Nephron (organoid): ENCODE data around the gene PPM1N.
A peak's percentile ranks its signal among the peaks of the same experiment; 100 is the strongest.

Source experiments
- H3K27ac Mint-ChIP-seq, 3 experiments: 2 replicates each; pipeline ENCODE4 v1.8.0; 2020; ENCODE audit warnings: mixed read lengths in 3 of 3, mild to moderate bottlenecking in 2 of 3, moderate library complexity in 1 of 3
- H3K27me3 Mint-ChIP-seq: 2 replicates; pipeline ENCODE4 v1.8.0; 2021; ENCODE audit warnings: low read depth, mild to moderate bottlenecking, moderate library complexity, mixed read lengths
- H3K36me3 Mint-ChIP-seq: 2 replicates; pipeline ENCODE4 v1.8.0; 2020; ENCODE audit warnings: low read depth, mixed read lengths
- H3K4me1 Mint-ChIP-seq: 2 replicates; pipeline ENCODE4 v1.8.0; 2020; ENCODE audit warnings: mixed read lengths
- H3K4me3 Mint-ChIP-seq, 3 experiments: 2 replicates each; pipeline ENCODE4 v1.8.0; 2020; ENCODE audit warnings: mild to moderate bottlenecking in 3 of 3, mixed read lengths in 3 of 3, moderate library complexity in 2 of 3
- H3K9me3 Mint-ChIP-seq: 2 replicates; pipeline ENCODE4 v1.8.0; 2020; ENCODE audit warnings: mixed read lengths
- CTCF ChIP-seq, 3 experiments: fragments of 200-600 bp; sonication (generic); IDR thresholded peaks; one replicate each; pipeline ENCODE4 v1.5.0; 2021; ENCODE audit warnings: antibody characterized with exemption in 3 of 3; ENCODE audit not compliant: unreplicated experiment in 3 of 3

Gene PPM1N

DNA sequence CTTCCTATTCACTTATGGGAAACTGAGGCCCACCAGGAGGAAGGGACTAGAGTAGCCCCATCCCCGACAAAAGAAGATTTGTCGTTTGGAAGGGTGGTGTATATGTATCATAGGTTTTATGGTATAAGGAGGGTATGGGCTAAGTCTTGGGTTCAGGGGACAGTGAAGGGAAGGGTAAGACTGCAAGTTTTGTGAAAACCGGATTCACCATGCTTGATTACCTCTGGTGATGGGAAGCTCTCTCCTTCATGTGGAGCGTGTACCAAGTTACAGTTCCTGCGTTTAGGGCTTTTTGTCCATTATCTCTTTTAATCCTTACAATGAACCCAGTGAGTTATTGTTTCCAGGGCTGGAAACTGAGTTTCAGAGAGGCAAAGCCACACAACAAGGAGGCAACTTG is 12.8 kb downstream of the PPM1N start:
- H3K36me3 Mint-ChIP-seq, result no peaks in the 10 kb centered on the region
- H3K27me3 Mint-ChIP-seq, result peaks cover 3% of the 10 kb centered on the region
- H3K9me3 Mint-ChIP-seq, result no peaks in the 10 kb centered on the region
- H3K4me1 Mint-ChIP-seq, result peaks cover 22% of the 10 kb centered on the region
- peak overlapping the region in 1 of 3 experiments; percentile 43 for H3K27ac Mint-ChIP-seq
- no peak for TF ChIP-seq CTCF (IDR thresholded peaks at IDR 0.05; ENCODE audit: unreplicated experiment in 3 of 3)
- H3K4me3 Mint-ChIP-seq, result peak overlapping the region in 2 of 3 experiments; percentile 47 to 72

DNA sequence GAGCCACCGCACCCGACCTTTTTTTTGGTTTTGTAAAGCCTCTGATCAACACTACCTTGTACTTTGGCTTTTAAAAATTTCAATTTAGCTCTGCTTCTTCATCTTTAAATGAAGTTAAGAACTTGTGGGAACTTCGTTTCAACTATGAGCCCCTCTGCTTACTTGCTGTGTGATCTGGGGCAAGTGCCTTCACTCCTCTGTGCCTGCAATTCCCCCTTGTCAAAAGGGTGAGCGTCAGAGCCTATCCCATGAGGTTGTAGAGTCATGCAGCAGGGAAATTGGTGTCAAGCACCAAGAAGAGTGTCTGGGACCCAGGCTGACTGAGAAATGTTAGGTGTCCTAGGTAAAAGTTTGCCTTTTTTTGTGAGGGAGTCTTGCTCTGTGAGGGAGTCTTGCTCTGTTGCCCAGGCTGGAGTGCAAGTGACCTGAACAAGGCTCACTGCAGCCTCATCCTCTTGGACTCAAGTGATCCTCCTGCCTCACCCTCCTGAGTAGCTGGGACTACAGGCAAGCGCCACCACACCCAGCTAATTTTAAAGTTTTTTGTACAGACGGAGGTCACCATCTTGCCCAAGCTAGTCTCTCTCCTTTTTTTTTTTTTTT is 14.7 kb downstream of the PPM1N start:
- peaks cover 7% of the 10 kb centered on the region for H3K36me3 Mint-ChIP-seq
- H3K4me3 Mint-ChIP-seq, result no peak overlapping the region
- TF ChIP-seq CTCF (IDR thresholded peaks at IDR 0.05; ENCODE audit: unreplicated experiment in 3 of 3), result no peak
- H3K27ac Mint-ChIP-seq, result no peak overlapping the region
- H3K9me3 Mint-ChIP-seq, result no peaks in the 10 kb centered on the region
- H3K4me1 Mint-ChIP-seq, result peaks cover 22% of the 10 kb centered on the region
- no peaks in the 10 kb centered on the region for H3K27me3 Mint-ChIP-seq

GRCh38 chr19:45514376-45515051 is 16.3 kb downstream of the PPM1N start:
- H3K27ac Mint-ChIP-seq, result no peak overlapping the region
- no peaks in the 10 kb centered on the region for H3K9me3 Mint-ChIP-seq
- no peak for TF ChIP-seq CTCF (IDR thresholded peaks at IDR 0.05; ENCODE audit: unreplicated experiment in 3 of 3)
- H3K4me3 Mint-ChIP-seq, result no peak overlapping the region
- H3K4me1 Mint-ChIP-seq, result peaks cover 16% of the 10 kb centered on the region
- H3K27me3 Mint-ChIP-seq, result no peaks in the 10 kb centered on the region
- H3K36me3 Mint-ChIP-seq, result peaks cover 14% of the 10 kb centered on the region

DNA sequence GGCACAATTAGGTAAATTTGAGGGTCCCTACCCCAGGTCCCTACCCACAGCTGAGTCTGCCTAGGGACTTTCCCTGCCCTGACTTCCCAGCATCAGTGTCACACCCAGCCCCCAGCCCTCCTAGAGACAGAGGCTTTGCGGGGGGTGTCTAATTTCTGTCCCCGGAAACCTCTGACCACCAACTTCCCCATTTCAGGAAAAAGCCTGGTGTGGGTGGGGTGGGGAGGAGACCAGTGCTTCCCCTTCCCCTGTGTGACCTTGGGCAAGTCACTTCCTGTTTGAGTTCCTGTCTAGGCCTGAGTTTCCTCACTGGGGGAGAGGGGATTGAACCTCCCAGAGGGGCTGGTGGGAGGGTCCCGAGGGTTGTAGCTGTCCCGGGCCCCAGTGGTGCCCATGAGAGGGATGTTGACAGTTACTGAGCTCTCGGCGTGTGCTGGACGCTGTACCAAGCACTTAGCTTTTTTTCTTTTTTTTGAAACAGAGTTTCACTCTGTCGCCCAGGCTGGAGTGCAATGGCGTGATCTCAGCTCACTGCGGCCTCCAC is 16.9 kb downstream of the PPM1N start:
- H3K4me3 Mint-ChIP-seq, result no peak overlapping the region
- no peak overlapping the region for H3K27ac Mint-ChIP-seq
- H3K27me3 Mint-ChIP-seq, result no peaks in the 10 kb centered on the region
- H3K36me3 Mint-ChIP-seq, result peaks cover 17% of the 10 kb centered on the region
- peaks cover 10% of the 10 kb centered on the region for H3K4me1 Mint-ChIP-seq
- no peak for TF ChIP-seq CTCF (IDR thresholded peaks at IDR 0.05; ENCODE audit: unreplicated experiment in 3 of 3)
- no peaks in the 10 kb centered on the region for H3K9me3 Mint-ChIP-seq

DNA sequence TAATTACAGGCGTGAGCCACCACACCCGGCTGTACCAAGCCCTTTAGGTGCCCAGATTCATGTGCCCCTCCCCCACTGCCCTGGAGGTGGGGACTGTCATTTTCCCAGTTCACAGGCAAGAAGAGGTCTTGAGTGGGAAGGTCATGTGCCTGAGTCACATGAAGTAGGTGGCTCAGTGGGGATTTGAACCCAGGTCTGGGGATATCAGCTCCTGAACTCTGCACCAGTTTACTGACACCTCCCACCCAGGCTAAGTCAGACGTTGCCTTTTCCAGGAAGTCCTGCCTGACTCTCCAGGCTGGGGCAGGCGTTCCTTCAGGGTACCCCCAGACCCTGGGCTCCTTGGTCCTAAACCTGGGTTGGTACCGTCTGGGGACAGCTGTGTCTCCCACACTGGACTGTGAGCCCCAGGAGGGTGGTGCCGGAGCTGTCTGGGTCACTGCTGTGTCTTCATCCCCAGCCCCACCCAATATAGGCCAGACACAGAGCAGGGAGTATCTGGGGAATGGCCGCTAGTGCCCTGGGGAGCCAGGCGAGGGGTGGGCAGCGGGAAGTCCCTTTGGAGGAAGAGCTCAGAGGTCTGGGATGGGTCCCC is 17.7 kb downstream of the PPM1N start:
- H3K4me3 Mint-ChIP-seq, result no peak overlapping the region
- H3K27me3 Mint-ChIP-seq, result no peaks in the 10 kb centered on the region

More for the DNA sequence above, 17.7 kb downstream of the PPM1N start:
- no peak overlapping the region for H3K27ac Mint-ChIP-seq
- no peaks in the 10 kb centered on the region for H3K9me3 Mint-ChIP-seq
- H3K4me1 Mint-ChIP-seq, result peaks cover 9% of the 10 kb centered on the region
- no peak for TF ChIP-seq CTCF (IDR thresholded peaks at IDR 0.05; ENCODE audit: unreplicated experiment in 3 of 3)
- peaks cover 20% of the 10 kb centered on the region for H3K36me3 Mint-ChIP-seq
